ENCODE data around the gene CRIP1.

DNA sequence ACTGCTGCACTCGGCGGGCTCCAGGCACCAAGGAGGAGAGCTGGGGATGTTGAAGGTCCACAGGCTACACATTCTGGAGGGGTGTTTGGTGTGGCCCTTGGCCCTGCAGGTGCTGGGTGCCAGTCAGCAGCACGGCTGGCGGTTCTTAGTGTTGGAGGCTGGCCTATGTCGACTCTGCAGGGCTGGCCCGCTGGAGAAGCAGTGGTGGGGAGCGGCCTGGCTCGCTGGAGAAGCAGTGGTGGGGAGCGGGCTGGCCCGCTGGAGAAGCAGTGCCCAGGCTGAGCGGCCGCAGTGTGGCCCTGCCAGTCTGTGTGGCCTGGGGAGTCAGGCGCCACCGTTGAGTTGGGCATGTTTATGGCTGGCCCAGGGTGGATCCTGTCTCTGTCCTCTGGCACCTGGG lies 39.7 kb upstream of the CRIP1 start:
- TF ChIP-seq POLR2A (IDR thresholded peaks at IDR 0.05), result no peak
- TF ChIP-seq, protein P1, sequence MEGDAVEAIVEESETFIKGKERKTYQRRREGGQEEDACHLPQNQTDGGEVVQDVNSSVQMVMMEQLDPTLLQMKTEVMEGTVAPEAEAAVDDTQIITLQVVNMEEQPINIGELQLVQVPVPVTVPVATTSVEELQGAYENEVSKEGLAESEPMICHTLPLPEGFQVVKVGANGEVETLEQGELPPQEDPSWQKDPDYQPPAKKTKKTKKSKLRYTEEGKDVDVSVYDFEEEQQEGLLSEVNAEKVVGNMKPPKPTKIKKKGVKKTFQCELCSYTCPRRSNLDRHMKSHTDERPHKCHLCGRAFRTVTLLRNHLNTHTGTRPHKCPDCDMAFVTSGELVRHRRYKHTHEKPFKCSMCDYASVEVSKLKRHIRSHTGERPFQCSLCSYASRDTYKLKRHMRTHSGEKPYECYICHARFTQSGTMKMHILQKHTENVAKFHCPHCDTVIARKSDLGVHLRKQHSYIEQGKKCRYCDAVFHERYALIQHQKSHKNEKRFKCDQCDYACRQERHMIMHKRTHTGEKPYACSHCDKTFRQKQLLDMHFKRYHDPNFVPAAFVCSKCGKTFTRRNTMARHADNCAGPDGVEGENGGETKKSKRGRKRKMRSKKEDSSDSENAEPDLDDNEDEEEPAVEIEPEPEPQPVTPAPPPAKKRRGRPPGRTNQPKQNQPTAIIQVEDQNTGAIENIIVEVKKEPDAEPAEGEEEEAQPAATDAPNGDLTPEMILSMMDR (IDR thresholded peaks at IDR 0.05), result no peak

Measured in sigmoid colon (tissue), 3 donors.